Epithelial cell of proximal tubule (primary cell): Measurements from ENCODE around the gene CLN5. TPM values are rescaled to one million over a fixed set of nuclear protein-coding genes. Genes with fewer than 3 reads are reported as not detected.

ENCODE experiments used
- DNase-seq: peaks from one replicate; pipeline ENCODE4 v3.0.0-alpha.2; 2011; ENCODE audit warnings: low read depth
- H3K4me3 ChIP-seq: 2 replicates; pipeline ENCODE4 v1.5.1; 2011; ENCODE audit warnings: low read depth, mild to moderate bottlenecking, low read length
- CTCF ChIP-seq: conservative IDR thresholded peaks from 2 replicates; pipeline ENCODE4 v1.5.1; 2012; ENCODE audit warnings: low read depth, mild to moderate bottlenecking, low read length
- total RNA-seq: library from RNA; depleted of rRNA; stranded (reverse); fragments of >200 nt; gene quantifications from 2 replicates; pipeline ENCODE4 v1.2.3, GENCODE V29; 2015

The CLN5 gene
- 15.9 and 19.8 TPM in 2 replicates for total RNA-seq

- peak within 1 kb of the TSS; percentile 95 for H3K4me3 ChIP-seq
- DNase-seq, result peak; percentile 27
- no peak for TF ChIP-seq CTCF
Measured at GRCh38 chr13:76991796-76992547, at the start of gene CLN5. CLN5 (plus strand) TSS chr13:76992081; CDS start chr13:76992099, 18 bp downstream.

GRCh38 chr13:76942363-76942762 is 49.5 kb upstream of the CLN5 start:
- TF ChIP-seq CTCF, result no peak
- H3K4me3 ChIP-seq, result no peak overlapping the region
- DNase-seq, result peak; percentile 23

DNA sequence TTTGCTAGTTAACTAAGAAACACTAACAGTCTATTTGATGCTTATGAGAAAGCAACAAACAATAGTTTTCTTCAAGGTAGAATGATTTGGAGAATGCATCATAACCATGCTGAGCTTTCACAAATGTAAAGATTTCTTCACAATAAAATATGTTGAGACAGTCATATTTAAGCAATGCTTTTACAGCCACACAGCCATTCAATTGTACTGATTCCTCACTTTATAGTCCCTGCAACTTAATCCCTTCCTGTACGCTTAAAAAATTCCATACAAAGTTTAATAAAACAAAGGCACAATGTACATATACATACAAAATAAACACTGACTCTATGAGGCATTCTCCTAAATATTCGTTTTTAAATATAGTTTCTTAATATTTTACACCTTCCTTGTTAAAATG is 48.2 kb upstream of the CLN5 start:
- no peak for DNase-seq
- no peak for TF ChIP-seq CTCF
- no peak overlapping the region for H3K4me3 ChIP-seq

DNA sequence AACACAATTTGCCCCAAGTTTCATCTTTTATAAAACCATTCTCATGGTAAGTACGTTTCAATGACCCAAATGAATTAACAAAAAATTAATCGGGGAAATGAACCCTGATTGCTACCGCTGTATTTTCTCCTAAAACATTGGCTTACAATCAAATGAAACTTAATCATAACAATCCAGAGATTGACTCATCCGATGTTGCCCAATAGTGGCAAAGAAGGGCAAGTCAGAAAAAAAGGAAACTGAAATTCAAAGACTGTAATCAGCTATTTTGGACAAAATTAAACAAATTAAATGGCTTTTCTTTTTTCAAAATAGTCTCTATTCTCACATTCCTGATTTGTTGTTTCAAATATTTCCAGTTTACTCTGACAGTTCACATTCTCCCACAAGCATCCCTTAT is 47.4 kb upstream of the CLN5 start:
- no peak for DNase-seq
- H3K4me3 ChIP-seq, result no peak overlapping the region
- TF ChIP-seq CTCF, result no peak

DNA sequence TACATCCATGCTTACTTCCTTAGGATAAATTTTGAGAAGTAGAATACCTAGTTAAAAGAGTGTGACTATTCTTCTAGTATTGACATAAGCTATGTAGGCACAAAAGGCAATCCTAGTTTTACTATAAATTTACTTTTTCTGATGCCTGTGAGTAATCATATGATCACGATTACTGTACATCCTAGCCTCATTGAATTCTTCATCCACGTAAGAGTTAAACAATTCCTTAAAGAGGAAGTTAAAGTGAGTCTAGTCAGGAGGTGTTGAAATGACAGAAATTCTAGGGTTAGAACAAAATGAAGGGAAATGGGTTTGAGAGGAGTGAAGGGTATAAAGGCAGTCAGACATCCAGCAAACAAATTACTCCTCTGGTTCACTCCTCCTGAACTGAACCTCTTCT is 43.7 kb upstream of the CLN5 start, which contains the start of gene ACOD1:
ACOD1 (plus strand) TSS at position 363 of the 400 bp plus-strand sequence. CDS start 48 bp downstream, outside the sequence.
- no peak for DNase-seq

GRCh38 chr13:76950101-76950500 is 41.8 kb upstream of the CLN5 start:
- no peak for TF ChIP-seq CTCF
- no peak overlapping the region for H3K4me3 ChIP-seq
- DNase-seq, result no peak

More for the DNA sequence above, 43.7 kb upstream of the CLN5 start, which contains the start of gene ACOD1:
- no peak within 1 kb of the TSS for H3K4me3 ChIP-seq
- no peak for TF ChIP-seq CTCF

DNA sequence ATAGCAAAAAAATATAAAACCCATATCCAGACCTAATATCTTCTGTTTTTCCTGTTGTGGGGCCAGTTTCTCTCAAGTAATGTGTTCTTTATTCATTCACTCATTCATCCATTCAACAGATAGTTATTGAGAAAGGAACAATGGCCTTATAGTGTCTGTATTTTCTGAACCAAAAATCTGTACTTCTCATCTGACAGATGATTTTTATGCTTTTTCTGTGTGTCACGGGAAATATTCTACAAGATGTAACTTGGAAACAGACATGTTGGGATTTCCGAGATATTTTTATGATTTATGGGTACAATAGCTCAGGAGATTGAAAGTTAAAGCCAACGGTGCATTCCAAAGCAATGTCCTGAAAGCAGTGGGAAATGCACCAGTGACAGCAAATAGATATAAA is 37.9 kb upstream of the CLN5 start:
- no peak overlapping the region for H3K4me3 ChIP-seq
- DNase-seq, result no peak
- no peak for TF ChIP-seq CTCF
